Measurements from ENCODE around the gene PLCB1. TPM values are rescaled to one million over a fixed set of nuclear protein-coding genes. Genes with fewer than 3 reads are reported as not detected.
A peak's percentile ranks its signal among the peaks of the same experiment; 100 is the strongest.

The PLCB1 gene
- polyA plus RNA-seq, 3 donors from 2014 or later = 11.0 to 20.4 (median 12.6) TPM

DNA sequence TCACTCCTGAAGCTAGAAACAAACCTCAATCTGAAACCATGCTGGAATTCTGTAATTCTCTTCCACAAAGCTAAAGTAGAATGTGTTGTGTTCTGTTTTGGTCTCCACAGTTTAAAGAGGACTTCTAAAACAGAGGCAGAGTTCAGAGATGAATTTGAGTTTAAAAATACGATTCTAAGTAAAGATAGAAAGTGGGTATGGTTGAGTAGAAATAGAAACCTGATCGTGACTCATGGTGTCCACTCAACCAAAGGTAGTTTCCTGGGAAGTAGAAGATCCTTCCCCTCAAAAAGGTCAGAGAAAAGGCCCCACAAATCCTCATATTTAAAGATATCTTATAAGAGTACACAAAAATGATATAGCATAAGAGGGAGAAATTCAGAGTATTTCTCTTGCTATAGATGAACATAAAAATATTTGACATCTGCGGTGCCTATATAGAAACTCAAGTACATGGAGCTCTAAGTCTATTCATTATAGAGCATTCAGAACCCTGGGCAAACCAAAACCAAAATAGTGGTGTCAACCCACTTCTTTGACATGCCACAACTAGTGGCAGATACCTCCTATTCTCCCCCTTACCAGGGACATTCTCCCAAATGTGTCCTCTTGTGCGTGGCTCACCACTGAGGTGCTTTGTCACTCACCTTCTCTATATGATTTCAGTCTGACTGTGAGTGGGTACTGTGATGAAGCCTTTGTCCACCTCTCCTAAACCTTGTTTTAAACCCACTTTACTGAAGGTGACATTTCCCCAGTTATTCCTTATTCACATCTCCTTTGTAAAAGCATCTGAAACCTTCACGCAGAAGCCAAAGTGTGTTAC is 84.5 kb downstream of the PLCB1 start:
- Mint-ChIP-seq H3K4me1 (peaks cover 44 to 59% of the 10 kb centered on the region in 2 donors), H3K27ac (no peak overlapping the region), H3K36me3 (no peaks in the 10 kb centered on the region), H3K4me3 (peak overlapping the region in 1 of 5 donors; percentile 36), H3K9me3 (no peaks in the 10 kb centered on the region), H3K27me3 (ENCODE audit: low read depth in 3 of 3) (peaks cover 0 to 2% (median 0%) of the 10 kb centered on the region in 3 donors)
- DNase-seq = no peak

GRCh38 chr20:8218861-8219260 is 86.8 kb downstream of the PLCB1 start:
- H3K27me3 Mint-ChIP-seq (ENCODE audit: low read depth in 3 of 3) = no peaks in the 10 kb centered on the region
- no peak for DNase-seq

DNA sequence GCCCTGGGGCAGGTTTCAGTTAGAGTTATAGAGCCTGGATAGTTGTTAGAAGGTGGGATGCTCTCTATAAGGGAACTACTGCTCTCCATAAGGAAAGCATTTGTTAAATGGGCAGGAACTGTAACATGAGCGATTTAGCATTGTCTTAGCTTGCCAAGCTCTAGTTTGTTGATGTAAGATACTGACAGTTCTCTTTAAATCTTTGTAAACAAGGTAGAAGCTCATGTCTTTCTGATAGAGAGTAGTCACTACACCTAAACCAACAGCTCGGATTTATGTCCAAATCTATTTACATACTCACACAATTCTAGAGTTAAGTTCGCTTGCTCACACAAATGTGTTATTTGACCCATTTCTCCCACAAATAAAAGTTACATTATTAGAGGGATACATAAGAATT is 87.3 kb downstream of the PLCB1 start:
- Mint-ChIP-seq H3K4me1 (peaks cover 32 to 44% of the 10 kb centered on the region in 2 donors), H3K4me3 (no peak overlapping the region), H3K27me3 (ENCODE audit: low read depth in 3 of 3) (no peaks in the 10 kb centered on the region), H3K36me3 (no peaks in the 10 kb centered on the region), H3K9me3 (no peaks in the 10 kb centered on the region), H3K27ac (no peak overlapping the region)
- DNase-seq = no peak

More at GRCh38 chr20:8218861-8219260, 86.8 kb downstream of the PLCB1 start:
- no peaks in the 10 kb centered on the region for H3K9me3 Mint-ChIP-seq
- H3K27ac Mint-ChIP-seq = no peak overlapping the region
- peaks cover 37 to 49% of the 10 kb centered on the region in 2 donors for H3K4me1 Mint-ChIP-seq
- H3K36me3 Mint-ChIP-seq = no peaks in the 10 kb centered on the region
- H3K4me3 Mint-ChIP-seq = no peak overlapping the region

- H3K36me3 Mint-ChIP-seq = no peaks in the 10 kb centered on the region
- H3K27ac Mint-ChIP-seq = no peak overlapping the region
- no peak overlapping the region for H3K4me3 Mint-ChIP-seq
- H3K27me3 Mint-ChIP-seq (ENCODE audit: low read depth in 3 of 3) = no peaks in the 10 kb centered on the region
- DNase-seq = no peak
- no peaks in the 10 kb centered on the region for H3K9me3 Mint-ChIP-seq
- H3K4me1 Mint-ChIP-seq = peaks cover 22 to 46% of the 10 kb centered on the region in 2 donors
These were observed 88.7 kb downstream of the PLCB1 start for GRCh38 chr20:8220716-8221115.

GRCh38 chr20:8221887-8222419 is 89.9 kb downstream of the PLCB1 start:
- no peaks in the 10 kb centered on the region for H3K27me3 Mint-ChIP-seq (ENCODE audit: low read depth in 3 of 3)
- DNase-seq = no peak
- H3K36me3 Mint-ChIP-seq = peaks cover 0 to 6% (median 0%) of the 10 kb centered on the region in 3 donors
- H3K9me3 Mint-ChIP-seq = no peaks in the 10 kb centered on the region
- no peak overlapping the region for H3K27ac Mint-ChIP-seq
- no peak overlapping the region for H3K4me3 Mint-ChIP-seq
- H3K4me1 Mint-ChIP-seq = peaks cover 20 to 45% of the 10 kb centered on the region in 2 donors

GRCh38 chr20:8223091-8223870 is 91.2 kb downstream of the PLCB1 start:
- Mint-ChIP-seq H3K36me3 (peaks cover 0 to 6% (median 0%) of the 10 kb centered on the region in 3 donors), H3K27me3 (ENCODE audit: low read depth in 3 of 3) (no peaks in the 10 kb centered on the region), H3K27ac (no peak overlapping the region), H3K9me3 (no peaks in the 10 kb centered on the region), H3K4me3 (no peak overlapping the region), H3K4me1 (peaks cover 13 to 35% of the 10 kb centered on the region in 2 donors)
- no peak for DNase-seq

GRCh38 chr20:8225658-8226057 is 93.6 kb downstream of the PLCB1 start:
- peaks cover 16 to 42% of the 10 kb centered on the region in 2 donors for H3K4me1 Mint-ChIP-seq
- H3K27ac Mint-ChIP-seq = no peak overlapping the region
- H3K4me3 Mint-ChIP-seq = no peak overlapping the region
- H3K9me3 Mint-ChIP-seq = no peaks in the 10 kb centered on the region
- peaks cover 0 to under 1% (median 0%) of the 10 kb centered on the region in 3 donors for H3K27me3 Mint-ChIP-seq (ENCODE audit: low read depth in 3 of 3)
- peaks cover 0 to 6% (median 0%) of the 10 kb centered on the region in 3 donors for H3K36me3 Mint-ChIP-seq
- no peak for DNase-seq

- H3K9me3 Mint-ChIP-seq = no peaks in the 10 kb centered on the region
These were observed 94.0 kb downstream of the PLCB1 start for GRCh38 chr20:8226106-8226505.

GRCh38 chr20:8227293-8227692 is 95.2 kb downstream of the PLCB1 start:
- peaks cover 28 to 52% of the 10 kb centered on the region in 2 donors for H3K4me1 Mint-ChIP-seq
- DNase-seq = no peak
- H3K9me3 Mint-ChIP-seq = no peaks in the 10 kb centered on the region
- peak overlapping the region in 1 of 6 donors; percentile 39 for H3K27ac Mint-ChIP-seq
- peaks cover 0 to 6% (median 0%) of the 10 kb centered on the region in 3 donors for H3K36me3 Mint-ChIP-seq
- peaks cover 0 to 3% (median 0%) of the 10 kb centered on the region in 3 donors for H3K27me3 Mint-ChIP-seq (ENCODE audit: low read depth in 3 of 3)
- no peak overlapping the region for H3K4me3 Mint-ChIP-seq

More at GRCh38 chr20:8226106-8226505, 94.0 kb downstream of the PLCB1 start:
- Mint-ChIP-seq H3K4me1 (peaks cover 21 to 45% of the 10 kb centered on the region in 2 donors), H3K27ac (peak overlapping the region in 1 of 6 donors; percentile 38), H3K27me3 (ENCODE audit: low read depth in 3 of 3) (peaks cover 0 to 3% (median 0%) of the 10 kb centered on the region in 3 donors), H3K4me3 (no peak overlapping the region), H3K36me3 (peaks cover 0 to 6% (median 0%) of the 10 kb centered on the region in 3 donors)
- DNase-seq = no peak

DNA sequence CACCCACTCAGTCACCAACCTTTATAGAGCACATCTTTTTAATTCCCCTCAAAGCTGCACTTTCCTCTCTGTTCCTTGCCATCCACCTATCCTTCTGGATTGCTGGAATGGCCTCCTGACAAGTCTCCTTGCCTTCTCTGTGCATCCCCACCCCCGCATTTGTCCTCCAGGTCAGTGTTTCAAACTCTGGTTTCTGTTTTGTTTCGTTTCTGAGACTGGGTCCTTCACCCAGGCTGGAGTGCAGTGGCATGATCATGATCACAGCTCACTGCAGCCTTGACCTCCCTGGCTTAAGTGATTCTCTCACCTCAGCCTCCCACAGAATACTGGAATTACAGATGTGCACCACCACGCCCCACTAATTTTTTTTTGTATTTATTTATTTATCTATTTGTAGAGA is 96.2 kb downstream of the PLCB1 start:
- Mint-ChIP-seq H3K4me3 (peak overlapping the region in 1 of 5 donors; percentile 64), H3K4me1 (peaks cover 35 to 57% of the 10 kb centered on the region in 2 donors), H3K27me3 (ENCODE audit: low read depth in 3 of 3) (peaks cover 0 to 5% (median 0%) of the 10 kb centered on the region in 3 donors), H3K27ac (peak overlapping the region in 1 of 6 donors; percentile 82), H3K9me3 (no peaks in the 10 kb centered on the region), H3K36me3 (peaks cover 0 to 9% (median 0%) of the 10 kb centered on the region in 3 donors)
- no peak for DNase-seq

DNA sequence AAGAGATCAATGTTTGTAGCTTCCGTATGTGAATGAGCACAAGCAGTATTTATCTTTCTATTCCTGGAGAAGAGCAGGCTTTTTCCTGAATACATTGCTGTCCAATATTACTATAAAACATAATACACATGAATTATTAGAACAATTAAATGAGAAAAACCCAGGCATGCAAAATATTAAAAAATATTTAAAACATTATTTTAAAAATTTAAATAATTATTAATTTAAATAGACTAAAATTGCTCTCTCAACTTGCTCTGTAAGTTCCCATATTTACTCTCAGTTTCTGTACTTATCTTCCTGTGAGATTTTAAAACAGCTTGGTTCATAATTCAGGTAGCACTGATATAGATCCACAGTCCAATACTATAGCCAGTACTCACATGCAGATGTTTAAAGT is 97.0 kb downstream of the PLCB1 start:
- H3K4me1 Mint-ChIP-seq = peaks cover 38 to 62% of the 10 kb centered on the region in 2 donors
- no peak for DNase-seq

DNA sequence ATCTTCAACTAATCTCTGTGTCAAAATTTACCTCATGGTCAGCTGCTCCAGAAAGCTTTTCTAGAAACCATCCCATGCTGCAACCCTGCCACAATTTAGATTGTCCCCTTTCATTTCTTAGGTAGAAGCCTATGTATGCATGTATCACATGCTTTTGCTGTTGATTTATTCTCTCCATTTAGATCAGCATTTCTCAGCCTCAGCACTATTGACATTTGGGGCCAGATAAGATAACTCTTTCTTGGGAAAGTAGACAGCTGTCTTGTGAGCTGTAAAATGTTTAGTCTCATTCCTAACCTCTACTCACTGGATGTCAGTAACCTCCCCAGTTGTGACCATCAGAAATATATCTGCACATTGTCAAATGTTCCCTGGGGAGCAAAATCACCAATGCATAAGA is 99.0 kb downstream of the PLCB1 start:
- Mint-ChIP-seq H3K36me3 (peaks cover 0 to 6% (median 0%) of the 10 kb centered on the region in 3 donors), H3K27me3 (ENCODE audit: low read depth in 3 of 3) (peaks cover 0 to 5% (median 0%) of the 10 kb centered on the region in 3 donors), H3K9me3 (no peaks in the 10 kb centered on the region), H3K4me3 (no peak overlapping the region), H3K4me1 (peaks cover 38 to 58% of the 10 kb centered on the region in 2 donors), H3K27ac (no peak overlapping the region)
- DNase-seq = no peak

More for the DNA sequence above, 97.0 kb downstream of the PLCB1 start:
- Mint-ChIP-seq H3K4me3 (no peak overlapping the region), H3K27me3 (ENCODE audit: low read depth in 3 of 3) (peaks cover 0 to 5% (median 0%) of the 10 kb centered on the region in 3 donors), H3K9me3 (no peaks in the 10 kb centered on the region), H3K27ac (no peak overlapping the region), H3K36me3 (peaks cover 0 to 9% (median 0%) of the 10 kb centered on the region in 3 donors)

- Mint-ChIP-seq H3K9me3 (no peaks in the 10 kb centered on the region), H3K27ac (no peak overlapping the region), H3K27me3 (ENCODE audit: low read depth in 3 of 3) (peaks cover 0 to 5% (median 0%) of the 10 kb centered on the region in 3 donors), H3K36me3 (peaks cover 0 to 3% (median 0%) of the 10 kb centered on the region in 3 donors), H3K4me1 (peaks cover 34 to 55% of the 10 kb centered on the region in 2 donors), H3K4me3 (no peak overlapping the region)
- no peak for DNase-seq
These were observed 100.3 kb downstream of the PLCB1 start for GRCh38 chr20:8232332-8232731.
